NT2/D1 (cell line): Measurements from ENCODE around the gene SNAP29.

Experiments
- DNase-seq: peaks from one replicate; pipeline ENCODE4 v3.0.0-alpha.2; 2011; ENCODE audit warnings: low read depth, low spot score
- H3K27me3 ChIP-seq: 2 replicates; pipeline ENCODE4 v1.6.0; 2011; ENCODE audit warnings: mild to moderate bottlenecking; ENCODE audit not compliant: insufficient read length, insufficient read depth
- H3K36me3 ChIP-seq: 2 replicates; pipeline ENCODE4 v1.6.1; 2011; ENCODE audit warnings: mild to moderate bottlenecking, low read length, mixed read lengths; ENCODE audit not compliant: insufficient read depth, insufficient read length
- H3K4me1 ChIP-seq: 2 replicates; pipeline ENCODE4 v1.5.1; 2011; ENCODE audit not compliant: insufficient read depth, insufficient read length
- H3K4me3 ChIP-seq: 2 replicates; pipeline ENCODE4 v1.5.1; 2011; ENCODE audit warnings: low read depth; ENCODE audit not compliant: insufficient read length
- H3K9ac ChIP-seq: 2 replicates; pipeline ENCODE4 v1.6.0; 2011; ENCODE audit warnings: low read depth; ENCODE audit not compliant: insufficient read length
- H3K9me3 ChIP-seq: 2 replicates; pipeline ENCODE4 v1.5.1; 2011; ENCODE audit warnings: mild to moderate bottlenecking, low read length; ENCODE audit not compliant: insufficient read depth
- SUZ12 ChIP-seq: IDR thresholded peaks from 2 replicates; pipeline ENCODE4 v1.6.1; 2011; ENCODE audit not compliant: insufficient read length, insufficient read depth; ENCODE audit errors: extremely low read depth
- YY1 ChIP-seq: IDR thresholded peaks from 2 replicates; pipeline ENCODE4 v1.6.1; 2011; ENCODE audit not compliant: insufficient read length, insufficient read depth
- ZNF274 ChIP-seq: IDR thresholded peaks from 2 replicates; pipeline ENCODE4 v1.6.1; 2011; ENCODE audit warnings: mild to moderate bottlenecking, low read depth, low read length

The SNAP29 gene

GRCh38 chr22:20858615-20859416, at the start of gene SNAP29, which contains the start of gene PI4KA:
SNAP29 (plus strand) TSS chr22:20859007; CDS start chr22:20859111, 104 bp downstream.
PI4KA (minus strand) TSS chr22:20858811; CDS start chr22:20858725, 86 bp downstream.
- H3K4me1 ChIP-seq, result no peaks in the 10 kb centered on the region
- peak; percentile 91 for DNase-seq

DNA sequence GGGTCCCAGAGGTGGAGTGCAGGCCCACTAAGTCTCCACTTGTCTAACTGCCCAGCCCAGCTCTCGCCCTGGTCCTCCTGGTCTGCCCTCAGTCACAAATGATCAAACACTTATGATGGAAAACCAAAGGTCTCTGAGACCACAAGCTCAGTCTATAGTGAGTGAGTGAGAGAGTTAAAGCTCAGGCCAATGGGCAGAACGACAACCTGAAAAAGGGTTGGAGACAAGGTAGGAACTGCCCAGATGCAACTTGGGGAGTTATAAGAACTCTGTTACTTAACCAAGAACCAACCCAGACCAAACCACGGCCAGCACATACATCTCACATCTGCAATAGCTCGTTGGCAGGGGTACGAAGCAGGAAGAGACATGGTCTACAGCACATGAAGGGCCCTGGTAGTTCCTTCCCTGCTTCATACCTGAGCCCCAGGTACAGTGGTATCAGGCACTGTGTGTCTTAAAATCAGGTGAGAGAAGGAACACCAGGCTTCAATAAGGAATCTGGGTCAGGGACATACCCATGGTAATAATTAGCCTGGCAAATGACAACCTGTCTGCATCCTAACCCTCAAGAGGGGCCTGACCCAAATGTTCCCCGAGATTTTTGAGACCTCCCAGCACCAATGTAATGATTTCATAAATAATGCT, 49.1 kb upstream of the SNAP29 start:
- no peaks in the 10 kb centered on the region for H3K9me3 ChIP-seq
- no peaks in the 10 kb centered on the region for H3K27me3 ChIP-seq
- no peak overlapping the region for H3K4me3 ChIP-seq
- DNase-seq, result no peak
- TF ChIP-seq YY1 (no peak), SUZ12 (no peak), ZNF274 (no peak)
- H3K9ac ChIP-seq, result no peak overlapping the region
- peaks cover 46% of the 10 kb centered on the region for H3K36me3 ChIP-seq
- H3K4me1 ChIP-seq, result peaks cover 1% of the 10 kb centered on the region

More at GRCh38 chr22:20858615-20859416, at the start of gene SNAP29, which contains the start of gene PI4KA:
- peak within 1 kb of the TSS; percentile 90 for H3K9ac ChIP-seq
- H3K27me3 ChIP-seq, result no peaks in the 10 kb centered on the region
- TF ChIP-seq YY1 (no peak), SUZ12 (no peak)
- no peaks in the 10 kb centered on the region for H3K9me3 ChIP-seq
- peak within 1 kb of the TSS; percentile 68 for H3K4me3 ChIP-seq
- H3K36me3 ChIP-seq, result peaks cover 14% of the 10 kb centered on the region

DNA sequence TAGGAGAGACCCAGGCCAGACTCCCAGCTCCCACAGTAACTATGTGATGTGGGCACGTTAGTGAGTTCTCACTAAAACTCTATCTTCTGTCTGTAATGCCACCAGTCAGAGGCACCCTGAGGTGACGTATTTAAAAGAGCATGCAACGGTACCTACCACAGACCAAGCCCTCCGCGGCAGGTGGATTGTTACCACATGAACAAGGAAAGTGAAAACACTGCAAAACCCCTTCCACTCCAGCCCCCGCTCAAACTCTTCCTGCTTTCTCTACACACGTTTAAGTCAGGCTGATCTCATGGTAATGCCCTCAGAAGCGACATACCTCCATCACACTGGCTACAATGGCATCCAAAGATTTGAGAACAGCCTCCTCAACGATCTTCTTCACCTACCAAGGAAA, 48.2 kb upstream of the SNAP29 start:
- H3K4me1 ChIP-seq, result peaks cover 1% of the 10 kb centered on the region
- no peak for TF ChIP-seq ZNF274
- TF ChIP-seq SUZ12, result no peak
- TF ChIP-seq YY1, result no peak

GRCh38 chr22:20811171-20811570, 47.6 kb upstream of the SNAP29 start:
- Histone ChIP-seq H3K9ac (no peak overlapping the region), H3K36me3 (peaks cover 40% of the 10 kb centered on the region), H3K4me1 (peaks cover 1% of the 10 kb centered on the region), H3K27me3 (no peaks in the 10 kb centered on the region), H3K9me3 (no peaks in the 10 kb centered on the region), H3K4me3 (no peak overlapping the region)
- TF ChIP-seq YY1 (no peak), SUZ12 (no peak), ZNF274 (no peak)
- no peak for DNase-seq

More for the DNA sequence above, 48.2 kb upstream of the SNAP29 start:
- no peak overlapping the region for H3K9ac ChIP-seq
- no peak for DNase-seq
- no peak overlapping the region for H3K4me3 ChIP-seq
- H3K27me3 ChIP-seq, result no peaks in the 10 kb centered on the region
- H3K36me3 ChIP-seq, result peaks cover 40% of the 10 kb centered on the region
- H3K9me3 ChIP-seq, result no peaks in the 10 kb centered on the region

DNA sequence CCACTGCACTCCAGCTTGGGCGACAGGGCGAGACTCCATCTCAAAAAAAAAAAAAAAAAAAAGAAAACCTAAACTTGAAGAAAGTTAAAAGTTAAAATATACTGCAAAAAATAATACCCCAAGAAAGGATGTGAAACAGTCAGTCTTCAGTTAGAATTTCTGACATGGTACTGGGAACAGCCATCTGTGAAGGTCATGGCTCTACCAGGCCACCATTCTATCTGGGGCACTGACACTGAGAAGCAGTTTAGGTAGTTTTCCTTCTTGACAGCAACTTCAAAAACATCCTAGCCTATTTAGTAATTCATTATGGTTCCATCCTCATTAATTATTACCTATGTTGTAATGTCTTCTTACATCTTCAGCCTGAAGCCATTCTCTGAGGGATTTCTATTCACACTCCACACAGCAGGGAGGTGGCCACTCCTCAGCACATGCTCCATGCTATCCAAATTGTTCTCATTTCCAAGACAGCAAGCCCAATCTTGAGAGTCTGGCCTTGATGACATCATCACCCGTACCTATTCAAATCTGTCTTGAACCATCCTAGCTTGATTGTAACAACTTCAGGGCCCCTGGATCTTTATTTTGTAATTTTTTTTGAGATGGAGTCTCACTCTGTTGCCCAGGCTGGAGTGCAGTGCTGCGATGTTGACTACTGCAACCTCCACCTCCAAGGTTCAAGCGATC, 46.7 kb upstream of the SNAP29 start:
- Histone ChIP-seq H3K36me3 (peaks cover 48% of the 10 kb centered on the region), H3K4me3 (no peak overlapping the region), H3K9ac (no peak overlapping the region), H3K27me3 (no peaks in the 10 kb centered on the region), H3K9me3 (no peaks in the 10 kb centered on the region), H3K4me1 (no peaks in the 10 kb centered on the region)
- TF ChIP-seq YY1, result no peak
- TF ChIP-seq ZNF274, result no peak
- no peak for TF ChIP-seq SUZ12
- no peak for DNase-seq

DNA sequence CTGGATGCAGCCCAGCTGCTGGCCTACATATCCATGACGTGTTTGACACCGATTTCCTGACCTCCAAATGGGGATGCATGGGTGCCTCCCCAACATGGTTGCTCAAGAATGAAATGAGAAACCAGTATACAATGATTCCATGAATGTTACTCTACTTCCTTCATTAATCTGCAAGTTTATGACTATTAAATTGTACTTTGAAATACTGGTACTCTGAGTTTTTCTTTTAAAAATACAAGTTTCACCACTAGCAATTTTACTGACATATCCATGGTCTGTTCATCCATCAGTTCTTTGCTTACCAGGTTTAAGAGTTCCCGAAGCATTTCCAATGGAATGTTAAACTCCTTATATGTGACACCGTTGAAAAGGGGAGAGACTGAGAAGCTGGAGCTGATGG, 45.8 kb upstream of the SNAP29 start:
- no peaks in the 10 kb centered on the region for H3K9me3 ChIP-seq
- TF ChIP-seq ZNF274, result no peak
- TF ChIP-seq YY1, result no peak
- TF ChIP-seq SUZ12, result no peak
- H3K27me3 ChIP-seq, result no peaks in the 10 kb centered on the region
- peaks cover 52% of the 10 kb centered on the region for H3K36me3 ChIP-seq
- no peak for DNase-seq
- H3K4me1 ChIP-seq, result no peaks in the 10 kb centered on the region
- H3K9ac ChIP-seq, result no peak overlapping the region
- no peak overlapping the region for H3K4me3 ChIP-seq

- Histone ChIP-seq H3K4me3 (no peak overlapping the region), H3K9me3 (no peaks in the 10 kb centered on the region), H3K36me3 (peaks cover 56% of the 10 kb centered on the region), H3K4me1 (no peaks in the 10 kb centered on the region), H3K9ac (no peak overlapping the region), H3K27me3 (no peaks in the 10 kb centered on the region)
- TF ChIP-seq SUZ12, result no peak
- no peak for TF ChIP-seq YY1
- no peak for DNase-seq
Observed at GRCh38 chr22:20814221-20814808, 44.5 kb upstream of the SNAP29 start.
